Stimulated activated CD4-positive, alpha-beta T cell treated with anti-CD3 and anti-CD28 coated beads, TNF-alpha, amount 100 ng/mL, for 1 hour (primary cell): ENCODE data around the gene CCL17.
"Not testable (repeated sequence)": the region's sequence is repeated elsewhere in the genome, so short reads cannot be mapped to it uniquely, and the experiment has no call there.

Experiments used
- DNase-seq, 3 donors: peaks; one replicate each; pipeline ENCODE4 v3.0.0-alpha.2; 2020; ENCODE audit warnings: low read depth in 3 of 3, low spot score in 1 of 3

The CCL17 gene

GRCh38 chr16:57403965-57404817, at the start of gene CCL17:
Gene CCL17, plus strand, starts transcription at chr16:57404767. Its CDS starts 9,166 bp downstream, at chr16:57413933.
- no peak for DNase-seq

- DNase-seq: no peak
These were observed 48.6 kb upstream of the CCL17 start for GRCh38 chr16:57355898-57356414.

- DNase-seq: no peak
These were observed 48.0 kb upstream of the CCL17 start for GRCh38 chr16:57356547-57356946.

DNA sequence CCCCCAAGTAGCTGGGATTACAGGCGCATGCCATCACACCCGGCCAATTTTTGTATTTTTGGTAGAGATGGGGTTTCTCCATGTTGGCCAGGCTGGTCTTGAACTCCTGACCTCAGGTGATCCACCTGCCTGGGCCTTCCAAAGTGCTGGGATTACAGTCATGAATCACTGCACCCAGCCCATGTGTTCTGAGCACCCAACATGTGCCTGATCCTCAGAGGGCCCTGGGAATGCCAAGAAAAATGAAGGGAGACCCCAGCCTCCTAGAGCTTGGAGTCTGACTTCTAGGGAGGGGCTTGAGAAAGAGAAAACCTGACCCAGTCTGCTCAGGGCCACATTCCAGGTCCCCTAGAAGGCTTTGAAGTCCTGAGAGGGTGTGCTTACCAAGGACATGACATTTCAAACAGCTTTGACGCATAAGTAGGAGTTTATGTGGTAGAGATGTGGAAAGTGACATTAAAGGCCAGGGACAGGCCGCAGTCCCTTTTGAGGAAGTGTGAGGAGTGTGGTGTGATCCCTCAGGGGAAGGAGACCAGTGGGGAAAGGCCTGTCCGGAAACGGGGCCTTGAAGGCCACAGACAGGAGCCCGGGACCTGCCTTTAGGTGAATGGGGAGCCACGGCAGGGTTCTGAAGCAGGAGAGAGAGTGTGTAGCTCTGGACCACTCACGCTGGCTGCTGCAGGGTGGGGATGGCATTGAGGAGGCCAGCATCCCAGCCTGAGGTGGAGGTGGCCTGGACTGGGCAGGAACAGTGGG, 47.1 kb upstream of the CCL17 start:
- no peak for DNase-seq

GRCh38 chr16:57358086-57358420, 46.5 kb upstream of the CCL17 start:
- no peak for DNase-seq

DNA sequence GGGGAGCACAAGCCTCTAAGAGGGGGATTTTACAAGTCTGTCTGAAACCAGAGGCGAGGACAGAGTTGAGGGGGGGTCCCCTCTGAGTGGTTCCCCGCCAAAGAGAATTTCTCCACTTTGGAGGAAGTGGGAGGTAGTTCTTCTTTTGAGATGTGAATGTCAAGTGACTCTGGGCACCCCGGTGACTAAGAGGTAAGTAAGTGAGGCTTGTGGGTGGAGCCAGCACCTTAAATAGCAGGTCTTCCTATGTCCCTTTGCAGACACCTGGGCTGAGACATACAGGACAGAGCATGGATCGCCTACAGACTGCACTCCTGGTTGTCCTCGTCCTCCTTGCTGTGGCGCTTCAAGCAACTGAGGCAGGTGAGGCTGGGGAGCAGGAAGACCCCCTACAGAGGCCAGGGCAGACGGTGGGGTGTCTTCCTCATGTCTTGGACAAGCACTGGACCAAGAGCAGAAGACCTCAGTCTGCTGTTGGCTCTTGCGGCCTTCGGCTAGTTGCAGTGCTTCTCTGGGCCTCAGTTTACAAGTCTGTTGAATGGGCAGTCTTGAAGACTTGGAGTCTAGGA, 46.0 kb upstream of the CCL17 start, which contains the start of gene CCL22:
TSS of gene CCL22 (plus strand) at position 257 of the 569 bp plus-strand sequence. CDS start at position 291, 34 bp downstream.
- DNase-seq: no peak

GRCh38 chr16:57360321-57360935, 44.1 kb upstream of the CCL17 start:
- DNase-seq: no peak

- DNase-seq: no peak
These were observed 43.2 kb upstream of the CCL17 start for GRCh38 chr16:57361404-57361803.

GRCh38 chr16:57364143-57364542, 40.4 kb upstream of the CCL17 start:
- no peak for DNase-seq

- DNase-seq: no peak
These were observed 38.0 kb upstream of the CCL17 start for GRCh38 chr16:57366544-57367040.

- DNase-seq: no peak
These were observed 37.3 kb upstream of the CCL17 start for GRCh38 chr16:57367116-57367752.

GRCh38 chr16:57371494-57372371, 32.8 kb upstream of the CCL17 start:
- DNase-seq: no peak

DNA sequence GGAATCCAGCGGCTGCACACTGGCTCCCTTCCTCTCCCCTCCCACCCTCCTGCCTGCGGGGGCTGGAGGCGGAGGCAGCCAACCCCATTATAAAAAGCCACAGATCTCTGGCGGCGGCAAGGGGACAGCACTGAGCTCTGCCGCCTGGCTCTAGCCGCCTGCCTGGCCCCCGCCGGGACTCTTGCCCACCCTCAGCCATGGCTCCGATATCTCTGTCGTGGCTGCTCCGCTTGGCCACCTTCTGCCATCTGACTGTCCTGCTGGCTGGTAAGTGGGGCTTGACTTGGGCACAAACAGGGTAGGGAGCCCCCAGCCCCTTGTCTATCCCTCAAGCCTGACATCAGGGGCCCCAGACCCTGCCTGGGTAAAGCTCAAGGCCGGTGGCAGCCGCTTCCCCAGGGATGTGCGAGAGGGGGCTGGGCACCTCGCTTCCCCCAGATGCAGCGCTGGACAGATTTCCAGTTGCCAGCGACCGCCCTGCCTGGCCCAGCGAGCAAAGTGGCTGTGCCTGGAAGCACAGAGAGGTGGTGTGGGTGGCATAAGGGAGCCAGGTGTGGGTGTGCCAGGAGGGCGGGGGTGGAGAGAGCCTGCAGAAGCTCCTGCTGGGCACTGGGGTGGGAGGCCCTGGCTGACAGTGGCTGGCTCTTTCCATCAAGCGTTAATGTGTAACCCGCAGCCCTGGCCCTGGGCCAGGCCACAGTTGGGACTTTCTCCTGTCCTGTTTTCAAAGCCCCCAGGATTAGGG, 32.0 kb upstream of the CCL17 start, which contains the start of gene CX3CL1:
TSS of gene CX3CL1 (plus strand) at position 119 of the 745 bp plus-strand sequence. CDS start at position 198, 79 bp downstream.
- DNase-seq: no peak

GRCh38 chr16:57373117-57373947, 31.2 kb upstream of the CCL17 start:
- DNase-seq: no peak

- no peak for DNase-seq
These were observed 30.5 kb upstream of the CCL17 start for GRCh38 chr16:57374067-57374534.

DNA sequence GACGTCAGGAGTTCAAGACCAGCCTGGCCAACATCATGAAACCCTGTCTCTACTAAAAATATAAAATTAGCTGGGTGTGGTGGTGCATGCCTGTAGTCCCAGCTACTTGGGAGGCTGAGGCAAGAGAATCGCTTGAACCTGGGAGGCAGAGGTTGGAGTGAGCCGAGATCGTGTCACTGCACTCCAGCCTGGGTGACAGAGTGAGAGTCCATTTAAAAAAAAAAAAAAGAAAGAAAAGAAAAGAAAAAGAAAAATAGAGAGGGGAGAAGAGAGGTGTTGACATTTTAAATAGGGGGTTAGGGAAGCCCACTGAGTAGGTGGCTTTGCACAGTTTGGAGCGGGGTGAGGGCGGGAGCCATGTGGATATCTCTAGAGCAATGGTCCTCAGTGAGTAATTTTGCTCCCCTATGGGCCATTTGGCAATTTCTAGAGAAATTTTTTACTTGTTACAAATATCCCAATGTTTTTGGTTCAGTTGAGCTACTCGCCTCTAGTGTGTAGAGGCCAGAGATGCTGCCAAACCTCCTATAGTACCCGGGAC, 29.6 kb upstream of the CCL17 start:
- DNase-seq: not testable (repeated sequence)

GRCh38 chr16:57376313-57376818, 28.2 kb upstream of the CCL17 start:
- no peak for DNase-seq
